ENCODE data around the gene SNX33.

Gene SNX33

DNA sequence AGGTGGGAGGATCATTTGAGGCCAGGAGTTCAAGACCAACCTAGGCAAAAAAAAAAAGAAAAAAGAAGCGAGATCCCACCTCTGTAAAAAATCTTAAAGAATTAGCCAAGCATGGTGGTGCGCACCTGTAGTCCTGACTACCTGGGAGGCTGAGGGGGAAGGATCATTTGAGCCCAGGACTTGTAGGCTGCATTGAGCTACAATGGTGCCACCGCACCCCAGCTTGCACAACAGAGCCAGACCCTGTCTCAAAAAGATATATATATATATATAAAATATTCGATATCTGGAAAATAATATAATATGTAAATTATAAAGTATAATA, 6.6 kb upstream of the SNX33 start:
- no peak for DNase-seq (ENCODE audit: low read depth)

DNA sequence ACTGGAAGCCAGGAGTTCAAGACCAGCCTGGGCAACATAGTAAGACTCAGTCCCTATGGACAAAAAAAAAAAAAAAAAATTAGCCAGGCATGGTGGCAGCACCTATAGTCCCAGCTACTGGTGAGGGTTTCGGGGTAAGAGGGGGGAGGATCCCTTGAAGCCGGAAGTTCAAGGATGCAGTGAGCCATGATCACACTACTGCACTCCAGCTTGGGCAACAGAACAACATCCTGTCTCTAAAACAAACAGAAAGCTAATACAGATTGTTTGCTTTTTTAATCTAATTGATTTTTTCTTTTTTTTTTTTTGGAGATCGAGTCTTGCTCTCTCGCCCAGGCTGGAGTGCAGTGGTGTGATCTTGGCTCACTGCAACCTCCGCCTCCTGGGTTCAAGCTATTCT, 6.1 kb upstream of the SNX33 start:
- DNase-seq (ENCODE audit: low read depth) = no peak

DNA sequence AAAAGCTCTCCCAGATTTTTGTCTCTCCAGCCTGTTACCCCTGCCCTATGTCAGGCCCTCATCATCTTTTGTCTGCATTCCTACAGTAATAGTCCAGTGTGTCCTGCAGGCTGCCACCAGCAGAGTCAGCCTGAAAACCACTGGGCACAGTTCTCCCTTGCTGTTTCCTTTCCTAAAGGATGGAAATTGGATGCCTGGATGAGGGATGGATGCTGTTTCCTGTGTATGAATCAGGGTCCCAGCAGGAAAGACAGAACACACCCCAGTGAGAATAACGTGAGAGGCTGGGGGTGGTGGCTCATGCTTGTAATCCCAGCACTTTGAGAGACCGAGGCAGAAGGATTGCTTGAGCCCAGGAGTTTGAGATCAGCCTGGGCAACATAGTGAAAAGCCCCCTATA, 3.3 kb upstream of the SNX33 start:
- DNase-seq (ENCODE audit: low read depth) = no peak

DNA sequence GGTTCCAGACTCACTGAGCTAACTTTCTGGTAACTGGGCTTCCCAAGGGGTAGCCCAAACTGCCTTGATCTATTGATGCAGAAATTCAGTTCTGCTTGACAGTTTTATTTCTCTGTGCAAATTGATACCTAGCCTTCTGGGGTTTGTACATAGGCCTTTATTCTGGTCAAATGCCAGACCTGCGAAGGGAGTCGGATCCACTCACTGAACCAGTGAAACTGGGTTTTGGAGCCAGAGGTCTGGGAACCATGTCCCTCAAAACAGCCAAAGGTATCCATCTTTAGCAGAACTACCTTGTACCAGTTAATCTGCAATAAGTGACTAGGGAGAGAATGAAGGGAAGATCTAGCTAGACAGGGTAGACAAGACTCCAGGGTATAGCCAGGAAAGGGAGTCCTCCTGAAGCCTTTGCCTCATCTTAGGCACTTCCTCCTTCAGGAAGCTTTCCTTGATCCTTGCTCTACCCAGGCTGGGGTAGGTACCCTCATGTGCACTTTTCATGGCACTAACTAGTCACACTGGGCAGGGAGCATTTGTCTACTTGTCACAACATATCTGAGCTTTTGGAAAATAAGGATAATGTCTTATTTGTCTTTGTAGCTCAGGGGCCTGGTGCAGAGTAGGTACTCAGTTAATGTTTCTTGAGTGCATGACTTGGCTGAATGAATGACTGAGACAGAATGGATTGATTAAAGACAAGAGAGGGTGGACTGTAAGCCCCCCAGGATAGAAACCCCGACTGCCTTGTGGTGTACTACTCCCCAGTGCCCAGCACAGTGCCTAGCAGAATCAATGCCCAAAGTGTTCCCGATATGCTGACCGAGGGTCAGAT, 1.4 kb upstream of the SNX33 start:
- DNase-seq (ENCODE audit: low read depth) = no peak

DNA sequence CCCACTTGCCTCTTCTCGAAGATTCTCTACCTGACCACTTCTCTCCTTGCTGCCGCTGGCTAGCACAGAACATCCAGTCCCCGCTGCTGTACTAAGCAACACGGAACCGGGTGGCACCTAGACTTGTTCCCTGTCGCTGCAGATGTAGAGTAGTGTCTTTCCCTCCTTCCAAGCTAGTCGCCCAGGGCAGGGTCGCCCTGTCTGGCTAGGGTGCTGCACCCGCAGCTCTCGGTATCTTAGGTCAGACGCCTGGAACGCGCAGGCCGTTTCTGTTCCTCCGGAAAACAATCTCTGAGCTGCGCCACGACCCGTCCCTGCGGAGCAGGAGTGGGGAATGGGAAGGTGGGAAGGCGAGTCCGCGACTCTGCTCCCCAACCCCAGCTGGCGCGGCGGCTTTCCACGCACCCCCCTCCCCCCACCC, 758 bp upstream of the SNX33 start:
- no peak for DNase-seq (ENCODE audit: low read depth)

DNA sequence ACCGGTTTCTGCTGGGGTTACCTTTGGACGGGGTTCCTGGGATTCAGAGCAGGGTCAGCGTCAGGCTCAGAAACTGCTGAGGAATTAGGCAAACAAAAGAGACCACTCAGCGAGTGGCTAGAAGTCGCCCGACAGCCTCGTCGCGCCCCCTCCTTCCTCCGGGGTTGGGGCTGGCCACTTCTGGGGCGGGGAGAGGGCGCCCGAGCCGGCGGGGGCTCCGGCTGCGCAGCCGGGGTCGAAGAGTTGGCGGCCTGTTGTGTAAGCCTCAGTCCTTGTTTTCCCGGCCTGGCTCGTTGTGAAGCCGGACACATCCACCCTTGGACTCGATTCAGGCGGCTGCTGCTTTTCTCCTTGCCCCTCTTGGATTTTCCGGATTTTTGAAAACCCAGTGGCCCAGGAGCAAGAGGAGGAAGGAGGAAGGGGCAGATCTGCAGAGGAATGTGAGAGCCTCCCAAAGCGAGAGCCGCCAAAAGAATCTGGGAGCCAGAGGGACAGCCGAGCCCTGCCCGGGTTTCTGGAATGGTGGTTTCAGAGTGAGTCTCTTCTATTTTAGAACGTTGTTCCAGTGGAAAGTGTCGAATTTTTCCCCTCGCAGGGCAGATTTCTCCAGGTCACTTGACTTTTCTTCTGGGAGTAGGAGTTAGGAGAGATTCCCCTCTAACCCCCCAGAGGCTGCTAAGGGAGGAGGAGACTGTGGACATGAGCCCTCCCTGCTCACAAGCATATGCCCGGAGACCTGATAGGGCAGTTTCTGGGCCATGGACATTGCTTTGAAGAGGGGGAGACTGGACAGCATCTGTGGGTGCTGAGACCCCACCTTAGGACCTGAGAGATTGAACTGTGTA, 666 bp downstream of the SNX33 start:
- DNase-seq (ENCODE audit: low read depth) = no peak

DNA sequence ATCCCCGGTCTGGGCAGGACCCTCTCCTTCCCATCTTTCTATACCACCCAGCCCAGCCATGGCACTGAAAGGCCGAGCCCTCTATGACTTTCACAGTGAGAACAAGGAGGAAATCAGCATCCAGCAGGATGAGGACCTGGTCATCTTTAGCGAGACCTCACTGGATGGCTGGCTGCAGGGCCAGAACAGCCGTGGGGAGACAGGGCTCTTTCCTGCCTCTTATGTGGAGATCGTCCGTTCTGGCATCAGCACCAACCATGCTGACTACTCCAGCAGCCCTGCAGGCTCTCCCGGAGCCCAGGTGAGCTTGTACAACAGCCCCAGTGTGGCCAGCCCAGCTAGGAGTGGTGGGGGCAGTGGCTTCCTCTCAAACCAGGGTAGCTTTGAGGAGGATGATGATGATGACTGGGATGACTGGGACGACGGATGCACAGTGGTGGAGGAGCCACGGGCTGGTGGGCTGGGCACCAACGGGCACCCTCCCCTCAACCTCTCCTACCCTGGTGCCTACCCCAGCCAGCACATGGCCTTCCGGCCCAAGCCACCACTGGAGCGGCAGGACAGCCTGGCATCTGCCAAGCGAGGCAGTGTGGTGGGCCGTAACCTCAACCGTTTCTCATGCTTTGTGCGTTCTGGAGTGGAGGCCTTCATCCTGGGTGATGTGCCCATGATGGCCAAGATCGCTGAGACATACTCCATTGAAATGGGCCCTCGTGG, 1.5 kb downstream of the SNX33 start:
- DNase-seq (ENCODE audit: low read depth) = no peak

DNA sequence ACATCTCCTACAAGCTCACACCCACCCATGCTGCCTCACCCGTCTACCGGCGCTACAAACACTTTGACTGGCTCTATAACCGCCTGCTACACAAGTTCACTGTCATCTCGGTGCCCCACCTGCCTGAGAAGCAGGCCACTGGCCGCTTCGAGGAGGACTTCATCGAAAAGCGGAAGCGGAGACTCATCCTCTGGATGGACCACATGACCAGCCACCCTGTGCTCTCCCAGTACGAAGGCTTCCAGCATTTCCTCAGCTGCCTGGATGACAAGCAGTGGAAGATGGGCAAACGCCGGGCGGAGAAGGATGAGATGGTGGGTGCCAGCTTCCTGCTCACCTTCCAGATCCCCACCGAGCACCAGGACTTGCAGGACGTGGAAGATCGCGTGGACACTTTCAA, 2.1 kb downstream of the SNX33 start:
- DNase-seq (ENCODE audit: low read depth) = no peak

DNA sequence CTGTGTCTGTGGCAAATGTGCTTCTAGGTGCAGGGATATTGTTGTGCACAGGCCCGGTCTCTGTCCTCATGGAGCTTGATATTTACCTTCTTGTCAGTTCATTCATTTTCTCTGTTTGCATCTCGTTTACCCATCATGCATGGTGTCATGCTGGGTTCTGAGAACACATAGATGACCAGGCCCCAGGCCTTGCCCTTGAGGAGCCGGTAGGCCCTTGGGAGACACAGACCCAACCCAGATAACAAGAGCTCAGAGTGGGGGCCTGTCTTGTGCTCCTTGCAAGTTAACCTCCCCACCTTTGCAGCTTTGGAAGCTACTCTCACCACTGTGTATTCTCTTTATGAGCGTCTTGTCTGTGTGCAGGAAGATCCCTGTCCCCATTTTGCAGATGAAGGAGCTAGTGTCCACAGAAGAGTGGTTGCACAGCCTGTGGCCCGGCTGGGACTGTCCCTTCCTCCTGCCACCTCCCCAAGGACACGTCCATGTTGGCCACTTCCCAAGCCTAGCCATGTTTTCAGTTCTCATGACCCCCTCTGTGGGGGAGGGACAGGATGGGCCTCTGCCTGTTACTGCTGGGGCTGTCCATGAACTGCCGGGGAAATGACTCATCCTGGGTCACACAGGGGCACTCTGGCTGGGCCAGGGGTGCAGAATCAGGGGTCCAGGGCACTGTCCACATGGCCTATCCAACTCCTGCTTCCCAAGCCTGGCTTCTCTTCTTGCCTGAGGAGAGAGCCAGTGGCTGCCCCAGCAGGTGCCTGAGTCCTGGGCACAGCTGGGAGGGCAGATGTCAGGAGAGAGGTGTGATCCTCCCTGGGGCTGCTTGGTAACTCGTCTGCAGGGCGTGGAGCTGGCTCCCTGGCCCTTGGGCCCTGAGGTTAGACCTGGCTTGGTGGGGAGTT, 3.4 kb downstream of the SNX33 start:
- no peak for DNase-seq (ENCODE audit: low read depth)

DNA sequence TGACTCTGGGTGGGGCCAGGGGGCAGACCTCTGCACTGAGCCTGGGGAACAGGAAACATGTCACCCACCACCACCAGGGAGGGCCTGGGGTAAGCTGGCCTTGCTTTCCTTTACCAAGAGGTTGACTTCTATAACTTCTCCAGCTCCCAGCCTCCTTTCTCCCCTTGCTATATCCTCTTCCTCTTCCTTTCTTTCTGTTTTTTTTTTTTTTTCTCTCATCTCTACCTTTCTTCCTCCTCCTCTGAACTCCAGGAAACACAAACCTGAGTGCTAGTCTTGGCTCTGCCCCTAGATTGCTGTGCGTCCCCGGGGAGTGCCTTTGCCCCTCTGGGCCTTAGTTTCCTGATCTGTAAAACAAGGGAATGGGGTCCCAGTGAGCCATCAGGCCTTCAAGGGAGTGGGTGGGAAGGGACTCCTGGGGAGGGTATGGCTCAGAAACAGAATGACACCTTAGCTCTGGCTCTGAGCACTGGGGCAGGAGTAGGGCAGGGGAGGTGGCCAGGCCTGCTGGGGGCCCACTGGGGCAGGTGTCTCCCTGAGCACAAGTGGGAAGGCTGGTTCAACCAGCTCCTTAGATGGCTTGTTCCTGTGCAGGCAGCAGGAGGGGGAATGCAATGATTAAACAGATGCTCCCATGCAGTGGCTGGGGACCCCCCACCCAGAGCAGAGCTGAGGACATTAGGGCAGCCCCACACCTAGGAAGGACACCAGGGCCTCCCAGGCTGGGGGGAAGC, 4.3 kb downstream of the SNX33 start:
- no peak for DNase-seq (ENCODE audit: low read depth)

DNA sequence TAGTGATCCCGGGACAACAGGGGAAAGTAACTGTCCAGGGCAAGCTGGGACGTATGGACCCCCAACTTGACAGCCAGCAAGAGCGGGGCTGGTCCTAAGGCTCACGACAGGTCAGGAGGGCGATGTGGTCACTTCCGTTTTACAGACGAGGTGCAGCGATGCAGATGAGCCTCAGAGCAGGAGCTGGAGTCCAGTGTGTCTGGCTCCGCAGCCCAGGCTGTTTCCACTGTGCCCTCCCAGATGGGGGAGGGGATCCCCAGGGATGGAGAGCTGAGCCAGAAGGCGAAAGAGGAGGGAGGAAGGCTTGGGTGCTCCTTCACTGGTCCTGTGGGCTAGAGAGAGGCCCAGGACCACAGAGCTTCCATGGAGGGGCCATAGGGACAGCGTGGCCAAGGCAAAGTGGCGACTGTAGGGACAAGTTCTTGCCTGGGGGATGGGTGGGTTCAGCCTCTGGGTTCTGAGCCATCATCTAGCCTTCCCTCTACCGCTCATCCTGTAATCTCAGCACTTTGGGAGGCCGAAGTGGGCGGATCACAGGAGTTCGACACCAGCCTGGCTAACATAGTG, 5.7 kb downstream of the SNX33 start:
- no peak for DNase-seq (ENCODE audit: low read depth)

DNA sequence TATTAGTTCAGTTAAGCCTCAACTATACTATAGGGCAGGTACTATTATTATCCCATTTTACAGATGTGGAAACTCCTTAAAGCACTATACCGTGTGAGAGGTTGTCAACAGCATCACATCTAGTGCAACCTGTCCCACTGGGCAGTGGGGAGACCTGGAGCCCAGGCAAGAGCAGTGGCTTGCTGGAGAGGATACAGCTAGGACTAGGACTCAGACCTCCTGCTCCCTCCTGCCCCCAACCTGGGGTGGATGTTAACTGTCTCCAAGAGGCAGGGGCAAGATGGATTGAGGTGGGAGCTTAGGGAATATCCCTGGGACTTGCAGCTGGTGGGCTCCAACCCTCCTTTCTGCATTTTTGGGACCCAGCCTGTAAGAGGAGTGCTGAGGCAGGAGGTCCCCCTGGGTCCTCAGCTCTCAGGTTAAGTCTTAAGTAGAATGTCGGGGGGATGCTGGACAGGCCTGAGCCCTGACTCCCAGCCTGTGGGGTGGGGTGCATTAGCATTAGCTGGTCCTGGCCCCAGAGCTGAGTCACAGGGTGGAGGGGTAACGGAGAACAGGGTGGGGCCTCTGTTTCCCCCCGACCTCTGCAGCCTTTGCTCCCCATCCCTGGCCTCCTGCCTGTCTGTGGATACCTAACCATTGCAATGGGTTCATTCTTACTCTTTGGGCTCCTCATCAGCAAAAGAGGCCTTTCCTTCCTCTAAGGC, 6.6 kb downstream of the SNX33 start:
- DNase-seq (ENCODE audit: low read depth) = no peak

DNA sequence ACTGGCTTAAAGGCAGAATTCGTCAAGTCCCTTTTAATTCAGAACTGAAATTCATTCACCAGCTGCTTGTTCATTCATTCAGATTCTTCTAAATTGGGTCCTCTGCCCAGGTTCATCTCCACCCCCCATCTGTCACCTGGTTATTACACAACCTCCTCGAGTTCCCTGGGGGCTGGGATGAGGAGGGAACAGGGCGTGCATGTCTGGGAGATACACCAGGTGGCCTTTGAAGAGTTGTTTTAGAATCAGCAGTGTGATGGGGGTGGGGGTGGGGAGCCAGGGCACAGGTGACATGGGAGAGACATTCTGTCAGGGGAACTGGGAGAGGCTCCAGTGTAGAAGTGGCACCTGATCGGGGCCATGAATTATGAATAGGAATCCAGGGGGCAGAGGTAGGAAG, 8.2 kb downstream of the SNX33 start:
- DNase-seq (ENCODE audit: low read depth) = no peak

DNA sequence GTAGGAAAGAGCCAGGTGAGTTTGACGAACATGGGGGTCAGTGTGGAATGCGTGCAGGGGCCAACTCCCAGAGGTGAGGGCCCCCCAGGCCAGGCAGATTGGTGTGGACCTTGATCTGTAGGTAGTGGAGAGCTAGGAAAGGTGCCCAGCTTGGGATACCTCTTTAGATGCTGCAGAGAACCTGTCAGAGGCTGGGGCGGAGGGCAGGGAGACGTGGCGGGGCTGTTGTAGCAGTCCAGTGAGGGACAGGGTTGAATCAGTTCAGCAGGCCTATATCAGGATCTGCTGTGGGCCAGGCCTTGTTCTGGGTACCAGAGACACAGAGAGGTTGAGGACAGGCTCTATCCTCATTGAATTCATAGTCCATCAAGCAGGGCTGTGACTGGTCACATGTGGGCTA, 8.6 kb downstream of the SNX33 start:
- no peak for DNase-seq (ENCODE audit: low read depth)

DNA sequence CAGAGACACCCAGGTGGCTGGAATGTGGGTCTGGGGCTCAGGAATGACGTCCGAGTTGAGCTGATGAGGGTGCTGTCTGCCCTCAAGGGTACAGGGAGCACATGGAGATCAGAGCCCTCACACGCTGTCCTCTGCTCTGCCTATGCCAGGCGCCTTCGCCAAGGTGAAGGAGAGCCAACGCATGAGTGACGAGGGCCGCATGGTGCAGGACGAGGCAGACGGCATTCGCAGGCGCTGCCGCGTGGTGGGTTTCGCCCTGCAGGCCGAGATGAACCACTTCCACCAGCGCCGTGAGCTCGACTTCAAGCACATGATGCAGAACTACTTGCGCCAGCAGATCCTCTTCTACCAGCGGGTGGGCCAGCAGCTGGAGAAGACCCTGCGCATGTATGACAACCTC, 9.1 kb downstream of the SNX33 start:
- DNase-seq (ENCODE audit: low read depth) = no peak

DNA sequence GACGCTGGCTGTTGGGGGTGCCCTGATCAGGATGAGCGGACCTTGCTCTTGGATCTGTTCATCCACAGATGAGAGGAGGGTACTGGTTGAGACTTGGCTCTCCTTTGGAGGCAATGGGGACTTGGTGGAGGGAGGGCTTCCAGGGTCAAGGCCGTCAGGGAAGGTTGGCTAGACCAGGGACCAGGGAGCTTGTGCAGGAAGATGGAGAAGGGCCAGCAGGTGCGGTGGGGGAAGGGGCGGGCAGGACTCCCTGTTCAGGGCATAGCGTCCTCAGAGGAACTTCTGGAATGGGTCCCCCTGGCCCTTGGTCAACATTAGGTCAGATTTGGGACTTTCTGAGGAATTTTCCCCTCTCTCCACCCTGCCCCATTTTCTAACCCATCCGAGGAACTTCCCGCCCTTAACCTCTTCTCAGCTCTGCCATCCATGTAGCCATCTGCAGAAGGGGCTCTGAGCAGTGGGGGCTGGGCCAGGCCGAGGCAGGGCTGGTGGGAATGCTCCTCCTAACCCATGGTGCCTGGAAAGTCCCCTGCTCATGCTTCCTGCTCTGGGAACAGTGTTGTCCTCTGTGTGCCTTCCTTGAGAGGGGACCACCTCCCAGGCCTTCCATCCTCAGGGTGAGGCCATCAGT, 11.5 kb downstream of the SNX33 start:
- no peak for DNase-seq (ENCODE audit: low read depth)

DNA sequence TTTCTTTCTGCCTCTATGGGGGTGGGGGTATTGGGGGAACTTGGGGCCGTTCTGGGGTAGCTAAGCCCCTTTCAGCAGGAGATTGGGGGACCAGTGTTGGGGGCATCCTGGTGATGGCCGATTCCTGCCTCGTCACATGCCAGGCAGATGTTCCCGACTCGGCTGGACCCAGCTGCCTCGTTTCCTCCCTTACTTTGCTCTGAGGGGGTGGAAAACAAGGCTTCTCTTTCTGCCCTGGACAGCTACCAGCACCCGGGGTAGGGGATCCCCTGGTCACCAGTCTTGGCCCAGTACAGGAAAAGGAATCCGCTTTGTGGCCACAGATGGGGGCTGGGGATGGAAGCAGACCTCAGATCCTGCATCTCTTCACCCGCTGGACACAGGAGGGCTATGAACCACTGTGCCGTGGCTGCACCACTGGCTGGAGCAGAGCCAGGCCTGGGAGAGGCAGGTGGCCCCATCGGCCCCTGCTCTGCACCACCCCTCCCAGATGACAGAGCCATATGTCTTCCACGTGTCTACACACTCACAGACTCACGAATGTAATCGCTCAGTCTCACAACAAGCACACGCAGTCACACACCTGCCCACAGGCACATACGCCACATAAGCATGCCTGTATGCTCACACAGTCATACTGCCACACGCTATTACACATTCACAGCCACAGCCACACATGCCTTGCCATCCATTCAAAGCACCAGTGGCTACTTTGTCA, 12.4 kb downstream of the SNX33 start:
- no peak for DNase-seq (ENCODE audit: low read depth)

DNA sequence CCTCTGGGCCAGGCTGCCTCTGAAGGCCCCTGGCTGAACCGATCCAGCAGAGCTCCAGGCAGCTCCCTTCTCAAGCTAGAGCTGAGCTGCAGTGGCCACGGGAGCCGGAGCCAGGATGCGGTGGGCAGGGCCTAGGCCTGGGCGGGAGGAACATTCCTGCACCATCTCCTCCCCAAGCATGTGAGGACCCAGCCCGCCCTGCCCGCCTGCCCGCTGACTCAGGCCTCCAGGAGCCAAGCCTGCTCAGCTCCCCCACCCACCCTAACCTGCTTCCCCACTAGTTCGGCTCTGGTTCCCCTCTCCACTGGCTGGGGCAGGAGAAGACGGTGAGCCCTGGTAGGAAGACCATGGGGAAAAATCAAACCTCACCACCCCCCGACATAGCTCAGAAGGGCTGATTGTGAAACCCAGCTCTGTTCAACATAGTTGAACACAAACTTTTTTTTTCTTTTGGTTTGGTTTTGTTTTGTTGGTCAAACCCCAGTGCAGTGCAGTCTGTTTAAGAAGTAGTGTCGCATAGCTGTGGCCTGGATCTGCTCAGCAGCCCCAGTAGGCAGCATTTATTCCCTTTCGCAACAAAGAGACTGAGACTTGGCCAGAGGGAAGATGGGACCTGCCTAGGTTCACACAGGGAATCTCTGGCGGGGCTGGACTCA, 13.5 kb downstream of the SNX33 start:
- DNase-seq (ENCODE audit: low read depth) = no peak

DNA sequence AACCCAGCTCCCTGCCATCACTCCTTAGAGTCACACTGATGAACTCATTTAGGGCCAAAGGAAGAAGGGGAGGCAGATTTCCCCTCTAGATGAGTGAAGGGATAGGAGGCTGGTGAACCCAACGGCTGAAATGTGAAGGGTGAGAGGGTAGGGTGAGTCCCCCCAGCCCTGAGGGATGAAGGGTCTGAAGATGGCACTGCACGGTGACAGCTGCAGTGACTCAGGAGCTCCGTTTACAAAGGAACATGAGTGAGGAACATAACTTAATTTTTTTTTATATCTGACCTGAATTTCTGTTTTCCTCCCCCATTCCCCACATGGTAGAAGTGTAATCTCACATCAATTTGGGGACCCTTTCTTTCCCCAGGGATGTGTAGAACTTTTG, 14.0 kb downstream of the SNX33 start:
- no peak for DNase-seq (ENCODE audit: low read depth)
